GM12878 (cell line): ENCODE measurements around the gene GAS6. TPM values are rescaled to one million over a fixed set of nuclear protein-coding genes. Genes with fewer than 3 reads are reported as not detected.

Source experiments
- ATAC-seq: fragments of 200-7000 bp; cut with Tn5 transposase; 3 replicates; pipeline ENCODE4 v1.9.1; 2020; ENCODE audit warnings: mild to moderate bottlenecking, moderate library complexity
- BruUV-seq: library from RNA; stranded (reverse); fragments of 400-500 nt; replicated peaks from 2 replicates; lab custom pipeline; 2021; lab: Mats Ljungman, UMichigan
- CTCF ChIA-PET: fragments of 300-600 bp; sonication (Branson Sonifier 250); formaldehyde crosslinking; extraction: SDS; loops from one replicate; lab custom pipeline; 2021; ENCODE audit warnings: inconsistent platforms; lab: Yijun Ruan, JAX
- POLR2A ChIA-PET: fragments of 350-600 bp; formaldehyde crosslinking; extraction: SDS; loops from one replicate; lab custom pipeline; 2021; ENCODE audit warnings: inconsistent platforms; lab: Charles Lee
- RAD21 ChIA-PET: fragments of 300-600 bp; sonication (Branson Sonifier 250); formaldehyde crosslinking; loops from one replicate; lab custom pipeline; 2023; ENCODE audit warnings: antibody characterized with exemption; ENCODE audit not compliant: unreplicated experiment; lab: Charles Lee
- SMC1A ChIA-PET: fragments of 300-600 bp; sonication (Branson Sonifier 250); formaldehyde crosslinking; loops from one replicate; lab custom pipeline; 2023; ENCODE audit not compliant: unreplicated experiment, uncharacterized antibody; lab: Charles Lee
- DNase-seq: peaks from one replicate; pipeline ENCODE4 v3.0.0-alpha.2; 2011; ENCODE audit warnings: low read depth, low spot score
- FAIRE-seq: peaks from 3 replicates; lab custom pipeline; 2011; peaks lifted over from hg19 to GRCh38; lab: Jason Lieb, UNC
- H2AFZ ChIP-seq: 2 replicates; pipeline ENCODE4 v1.6.0; 2011; ENCODE audit warnings: low read depth, low read length, control low read depth; ENCODE audit not compliant: control insufficient read depth
- H3K27ac ChIP-seq: 2 replicates; pipeline ENCODE4 v1.5.1; 2011; ENCODE audit warnings: control low read depth; ENCODE audit not compliant: control insufficient read depth, insufficient read depth
- H3K27me3 ChIP-seq, 2 experiments: replicated peaks in 1 of 2; 2 replicates each; pipeline versions ENCODE4 v1.6.0 to v1.6.1; 2011; ENCODE audit warnings: low read length in 1 of 2; ENCODE audit not compliant: control insufficient read depth in 2 of 2, insufficient read depth in 2 of 2
- H3K36me3 ChIP-seq, 2 experiments: 2 replicates each; pipeline ENCODE4 v1.5.1; 2011; ENCODE audit warnings: low read length in 1 of 2; ENCODE audit not compliant: control insufficient read depth in 2 of 2, insufficient read depth in 2 of 2
- H3K4me1 ChIP-seq: 2 replicates; pipeline ENCODE4 v1.6.1; 2011; ENCODE audit warnings: mild to moderate bottlenecking, low read length, moderate library complexity, mixed read lengths; ENCODE audit not compliant: control insufficient read depth, insufficient read depth
- H3K4me2 ChIP-seq: 2 replicates; pipeline ENCODE4 v1.6.0; 2011; ENCODE audit warnings: control low read depth; ENCODE audit not compliant: control insufficient read depth, insufficient read depth
- H3K4me3 ChIP-seq: fragments of 200-600 bp; sonication (generic); 2 replicates; pipeline ENCODE4 v1.5.1; 2016
- H3K79me2 ChIP-seq: 2 replicates; pipeline ENCODE4 v1.6.0; 2011; ENCODE audit warnings: low read length; ENCODE audit not compliant: control insufficient read depth, insufficient read depth
- H3K9ac ChIP-seq: 2 replicates; pipeline ENCODE4 v1.8.0; 2011; ENCODE audit warnings: low read length, control low read depth, mixed read lengths; ENCODE audit not compliant: control insufficient read depth, insufficient read depth
- H3K9me3 ChIP-seq: replicated peaks from 3 replicates; pipeline ENCODE4 v1.5.1; 2011; ENCODE audit warnings: mild to moderate bottlenecking, low read length; ENCODE audit not compliant: control insufficient read depth, insufficient read depth
- H4K20me1 ChIP-seq: 2 replicates; pipeline ENCODE4 v1.6.0; 2011; ENCODE audit not compliant: control insufficient read depth, insufficient read depth
- ASH2L ChIP-seq: fragments of 300-600, 200-600 bp; sonication (generic); IDR thresholded peaks from 2 replicates; pipeline ENCODE4 v1.6.1; 2017; ENCODE audit warnings: low read depth, mild to moderate bottlenecking, borderline replicate concordance
- ATF7 ChIP-seq: fragments of 450-650 bp; IDR thresholded peaks from 2 replicates; pipeline ENCODE4 v1.6.1; 2016; ENCODE audit warnings: low read depth, mild to moderate bottlenecking
- FOXM1 ChIP-seq: IDR thresholded peaks from 2 replicates; pipeline ENCODE4 v1.6.1; 2012; ENCODE audit warnings: low read depth, mild to moderate bottlenecking, inconsistent platforms, low read length, moderate library complexity
- IKZF2 ChIP-seq, 2 experiments: fragments of 450-650 bp; IDR thresholded peaks; 2 replicates each; pipeline ENCODE4 v1.6.1; 2017; ENCODE audit warnings: mild to moderate bottlenecking in 2 of 2, moderate library complexity in 2 of 2
- MEF2B ChIP-seq: fragments of 450-650 bp; IDR thresholded peaks from 2 replicates; pipeline ENCODE4 v1.6.1; 2018; ENCODE audit warnings: mild to moderate bottlenecking, moderate library complexity; ENCODE audit not compliant: partially characterized antibody, poor library complexity, severe bottlenecking
- NFIC ChIP-seq: IDR thresholded peaks from 2 replicates; pipeline ENCODE4 v1.6.1; 2012; ENCODE audit warnings: low read depth, mild to moderate bottlenecking, inconsistent platforms, low read length, moderate library complexity
- NRF1 ChIP-seq: conservative IDR thresholded peaks from 2 replicates; pipeline ENCODE4 v1.6.1; 2011; ENCODE audit warnings: mild to moderate bottlenecking, low read depth, low read length, improper control_type of control experiment
- SIX5 ChIP-seq: IDR thresholded peaks from 2 replicates; pipeline ENCODE4 v1.6.1; 2011; ENCODE audit warnings: mild to moderate bottlenecking, low read depth, low read length, moderate library complexity; ENCODE audit not compliant: severe bottlenecking
- TCF12 ChIP-seq: IDR thresholded peaks from 2 replicates; pipeline ENCODE4 v1.6.1; 2011; ENCODE audit warnings: low read depth, mild to moderate bottlenecking, low read length
- TCF3 ChIP-seq: IDR thresholded peaks from 2 replicates; pipeline ENCODE4 v1.6.1; 2012; ENCODE audit warnings: low read depth, mild to moderate bottlenecking, low read length, borderline replicate concordance; ENCODE audit not compliant: insufficient read depth
- WGBS: methylation state at CpG from one replicate; pipeline ENCODE4 v1.1.6; 2016; ENCODE audit warnings: low lambda C conversion rate; ENCODE audit not compliant: insufficient replicate concordance, insufficient coverage; ENCODE audit errors: missing lambda C conversion rate; 5-methylcytosine and 5-hydroxymethylcytosine counted together
- in situ Hi-C: fragments of 300-500 bp; cut with MboI; formaldehyde crosslinking; loops from 9 replicates; pipeline ENCODE4 v1.14.3; 2018; ENCODE audit warnings: mixed read lengths
- intact Hi-C: fragments of 100-400 bp; cut with micrococcal nuclease; formaldehyde crosslinking; loops from one replicate; pipeline ENCODE4 v1.14.2; 2022; ENCODE audit not compliant: unreplicated experiment
- polyA plus RNA-seq, 11 experiments: library from polyadenylated mRNA; depleted of rRNA in 4 of 11; unstranded in 6 of 11; stranded (reverse) in 5 of 11; fragments of >200 nt; fragmentation: Nextera tagmentation in 4 of 11; fragmentation: Illumina TruSeq in 1 of 11; extraction: Ambion mirVana in 4 of 11; extraction: Trizol in 1 of 11; gene quantifications; 1 replicate in 1 of 11; 2 replicates in 10 of 11; pipeline versions ENCODE4 v1.2.1 to v1.2.3, GENCODE V29; 2011 to 2016; ENCODE audit warnings: inconsistent platforms in 2 of 11, missing spikeins in 2 of 11, low read depth in 1 of 11
- total RNA-seq, 4 experiments: library from RNA; depleted of rRNA in 3 of 4; stranded (reverse); fragments of >200 nt in 3 of 4; fragmentation: Illumina TruSeq in 1 of 4; extraction: Trizol in 1 of 4; gene quantifications; 2 replicates each; pipeline versions ENCODE4 v1.2.1 to v1.2.3, GENCODE V29; 2013 to 2021
- TF ChIP-seq, protein P1 (sequence below): fragments of 450-650 bp; formaldehyde crosslinking; IDR thresholded peaks from 2 replicates; pipeline ENCODE4 v1.5.0; 2022; ENCODE audit warnings: mild to moderate bottlenecking, missing genetic modification characterization
- TF ChIP-seq, protein P2 (sequence below): fragments of 450-650 bp; IDR thresholded peaks from 2 replicates; pipeline ENCODE4 v1.6.1; 2016; ENCODE audit warnings: mild to moderate bottlenecking
- TF ChIP-seq, protein P3 (sequence below): fragments of 450-650 bp; IDR thresholded peaks from 2 replicates; pipeline ENCODE4 v1.6.1; 2016; ENCODE audit warnings: mild to moderate bottlenecking, moderate library complexity, borderline replicate concordance

The GAS6 gene
- total and polyA plus RNA-seq, 10 of the 15 experiments (the other 5 are each of a cell fraction or from before 2014, with no cell fraction given) = 0.03 to 0.59 (median 0.10) TPM; not detected in 2

DNA sequence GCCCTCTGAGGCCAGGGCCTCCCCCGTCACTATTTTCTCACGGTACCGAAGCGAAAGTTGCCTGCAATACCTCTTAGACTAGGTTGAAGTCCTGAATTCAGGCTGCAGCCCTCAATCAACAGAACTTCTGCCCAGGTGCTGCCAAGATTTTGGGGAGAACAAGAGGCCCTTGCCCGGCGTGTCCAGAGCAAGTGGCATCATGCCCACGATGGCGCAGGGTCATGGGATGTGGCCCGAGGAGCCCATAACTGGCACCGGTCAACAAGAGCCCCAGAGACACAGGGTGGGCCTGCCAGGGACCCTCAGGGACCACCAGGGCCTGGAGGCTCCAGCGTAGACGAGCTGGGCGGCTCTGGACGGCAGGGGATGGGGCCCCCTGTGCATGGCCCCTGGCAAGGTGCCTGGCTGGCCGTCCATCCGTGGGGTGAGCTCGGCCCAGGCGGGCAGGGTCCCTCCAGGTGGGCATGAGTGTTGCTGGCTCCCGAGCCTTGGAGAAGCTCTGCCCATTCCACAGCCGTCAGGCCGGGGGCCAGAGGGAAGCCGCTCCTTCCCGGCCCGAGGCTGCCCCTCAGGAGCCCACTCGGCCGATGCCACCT lies 45.1 kb downstream of the GAS6 start:
- SMC1A ChIA-PET = no interaction called here
- Histone ChIP-seq H3K4me3 (no peak overlapping the region), H3K9ac (no peak overlapping the region), H3K4me1 (no peaks in the 10 kb centered on the region), H3K36me3 (no peaks in the 10 kb centered on the region), H3K4me2 (no peak overlapping the region), H4K20me1 (no peaks in the 10 kb centered on the region), H3K27ac (no peak overlapping the region), H3K9me3 (no peaks in the 10 kb centered on the region), H3K27me3 (no peaks in the 10 kb centered on the region), H2AFZ (no peak overlapping the region), H3K79me2 (no peaks in the 10 kb centered on the region; the same call in 1 of the 2 replicates)
- POLR2A ChIA-PET = interaction anchor here (0.5 kb wide), 1 partner anchor 500 kb away, joined by 8 read pairs; no protein-coding TSS in a partner anchor
- no TSS peak for BruUV-seq
- DNase-seq (no peak), FAIRE-seq (no peak), ATAC-seq (no peak)
- in situ Hi-C loops (no loop called here), intact Hi-C loops (loop anchor here (10.0 kb wide), 1 partner anchor 326 kb away; no protein-coding TSS in a partner anchor)
- CTCF ChIA-PET = no interaction called here
- WGBS = 91% methylated on average over 26 of the region's 26 CpGs
- RAD21 ChIA-PET = no interaction called here
- TF ChIP-seq, protein P1, sequence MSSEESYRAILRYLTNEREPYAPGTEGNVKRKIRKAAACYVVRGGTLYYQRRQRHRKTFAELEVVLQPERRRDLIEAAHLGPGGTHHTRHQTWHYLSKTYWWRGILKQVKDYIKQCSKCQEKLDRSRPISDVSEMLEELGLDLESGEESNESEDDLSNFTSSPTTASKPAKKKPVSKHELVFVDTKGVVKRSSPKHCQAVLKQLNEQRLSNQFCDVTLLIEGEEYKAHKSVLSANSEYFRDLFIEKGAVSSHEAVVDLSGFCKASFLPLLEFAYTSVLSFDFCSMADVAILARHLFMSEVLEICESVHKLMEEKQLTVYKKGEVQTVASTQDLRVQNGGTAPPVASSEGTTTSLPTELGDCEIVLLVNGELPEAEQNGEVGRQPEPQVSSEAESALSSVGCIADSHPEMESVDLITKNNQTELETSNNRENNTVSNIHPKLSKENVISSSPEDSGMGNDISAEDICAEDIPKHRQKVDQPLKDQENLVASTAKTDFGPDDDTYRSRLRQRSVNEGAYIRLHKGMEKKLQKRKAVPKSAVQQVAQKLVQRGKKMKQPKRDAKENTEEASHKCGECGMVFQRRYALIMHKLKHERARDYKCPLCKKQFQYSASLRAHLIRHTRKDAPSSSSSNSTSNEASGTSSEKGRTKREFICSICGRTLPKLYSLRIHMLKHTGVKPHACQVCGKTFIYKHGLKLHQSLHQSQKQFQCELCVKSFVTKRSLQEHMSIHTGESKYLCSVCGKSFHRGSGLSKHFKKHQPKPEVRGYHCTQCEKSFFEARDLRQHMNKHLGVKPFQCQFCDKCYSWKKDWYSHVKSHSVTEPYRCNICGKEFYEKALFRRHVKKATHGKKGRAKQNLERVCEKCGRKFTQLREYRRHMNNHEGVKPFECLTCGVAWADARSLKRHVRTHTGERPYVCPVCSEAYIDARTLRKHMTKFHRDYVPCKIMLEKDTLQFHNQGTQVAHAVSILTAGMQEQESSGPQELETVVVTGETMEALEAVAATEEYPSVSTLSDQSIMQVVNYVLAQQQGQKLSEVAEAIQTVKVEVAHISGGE (CRISPR knock-in tag) = no peak
- TF ChIP-seq NFIC (no peak), FOXM1 (no peak), TCF3 (no peak), ATF7 (no peak), ASH2L (no peak), SIX5 (no peak), TCF12 (no peak), IKZF2 (IDR thresholded peaks at IDR 0.05) (no peak), MEF2B (no peak), NRF1 (no peak)
- TF ChIP-seq, protein P2, sequence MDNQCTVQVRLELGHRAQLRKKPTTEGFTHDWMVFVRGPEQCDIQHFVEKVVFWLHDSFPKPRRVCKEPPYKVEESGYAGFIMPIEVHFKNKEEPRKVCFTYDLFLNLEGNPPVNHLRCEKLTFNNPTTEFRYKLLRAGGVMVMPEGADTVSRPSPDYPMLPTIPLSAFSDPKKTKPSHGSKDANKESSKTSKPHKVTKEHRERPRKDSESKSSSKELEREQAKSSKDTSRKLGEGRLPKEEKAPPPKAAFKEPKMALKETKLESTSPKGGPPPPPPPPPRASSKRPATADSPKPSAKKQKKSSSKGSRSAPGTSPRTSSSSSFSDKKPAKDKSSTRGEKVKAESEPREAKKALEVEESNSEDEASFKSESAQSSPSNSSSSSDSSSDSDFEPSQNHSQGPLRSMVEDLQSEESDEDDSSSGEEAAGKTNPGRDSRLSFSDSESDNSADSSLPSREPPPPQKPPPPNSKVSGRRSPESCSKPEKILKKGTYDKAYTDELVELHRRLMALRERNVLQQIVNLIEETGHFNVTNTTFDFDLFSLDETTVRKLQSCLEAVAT = no peak
- TF ChIP-seq, protein P3, sequence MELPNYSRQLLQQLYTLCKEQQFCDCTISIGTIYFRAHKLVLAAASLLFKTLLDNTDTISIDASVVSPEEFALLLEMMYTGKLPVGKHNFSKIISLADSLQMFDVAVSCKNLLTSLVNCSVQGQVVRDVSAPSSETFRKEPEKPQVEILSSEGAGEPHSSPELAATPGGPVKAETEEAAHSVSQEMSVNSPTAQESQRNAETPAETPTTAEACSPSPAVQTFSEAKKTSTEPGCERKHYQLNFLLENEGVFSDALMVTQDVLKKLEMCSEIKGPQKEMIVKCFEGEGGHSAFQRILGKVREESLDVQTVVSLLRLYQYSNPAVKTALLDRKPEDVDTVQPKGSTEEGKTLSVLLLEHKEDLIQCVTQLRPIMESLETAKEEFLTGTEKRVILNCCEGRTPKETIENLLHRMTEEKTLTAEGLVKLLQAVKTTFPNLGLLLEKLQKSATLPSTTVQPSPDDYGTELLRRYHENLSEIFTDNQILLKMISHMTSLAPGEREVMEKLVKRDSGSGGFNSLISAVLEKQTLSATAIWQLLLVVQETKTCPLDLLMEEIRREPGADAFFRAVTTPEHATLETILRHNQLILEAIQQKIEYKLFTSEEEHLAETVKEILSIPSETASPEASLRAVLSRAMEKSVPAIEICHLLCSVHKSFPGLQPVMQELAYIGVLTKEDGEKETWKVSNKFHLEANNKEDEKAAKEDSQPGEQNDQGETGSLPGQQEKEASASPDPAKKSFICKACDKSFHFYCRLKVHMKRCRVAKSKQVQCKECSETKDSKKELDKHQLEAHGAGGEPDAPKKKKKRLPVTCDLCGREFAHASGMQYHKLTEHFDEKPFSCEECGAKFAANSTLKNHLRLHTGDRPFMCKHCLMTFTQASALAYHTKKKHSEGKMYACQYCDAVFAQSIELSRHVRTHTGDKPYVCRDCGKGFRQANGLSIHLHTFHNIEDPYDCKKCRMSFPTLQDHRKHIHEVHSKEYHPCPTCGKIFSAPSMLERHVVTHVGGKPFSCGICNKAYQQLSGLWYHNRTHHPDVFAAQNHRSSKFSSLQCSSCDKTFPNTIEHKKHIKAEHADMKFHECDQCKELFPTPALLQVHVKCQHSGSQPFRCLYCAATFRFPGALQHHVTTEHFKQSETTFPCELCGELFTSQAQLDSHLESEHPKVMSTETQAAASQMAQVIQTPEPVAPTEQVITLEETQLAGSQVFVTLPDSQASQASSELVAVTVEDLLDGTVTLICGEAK = no peak
